Measurements from ENCODE around the gene ME3.
A peak's percentile ranks its signal among the peaks of the same experiment; 100 is the strongest.

Gene ME3

DNA sequence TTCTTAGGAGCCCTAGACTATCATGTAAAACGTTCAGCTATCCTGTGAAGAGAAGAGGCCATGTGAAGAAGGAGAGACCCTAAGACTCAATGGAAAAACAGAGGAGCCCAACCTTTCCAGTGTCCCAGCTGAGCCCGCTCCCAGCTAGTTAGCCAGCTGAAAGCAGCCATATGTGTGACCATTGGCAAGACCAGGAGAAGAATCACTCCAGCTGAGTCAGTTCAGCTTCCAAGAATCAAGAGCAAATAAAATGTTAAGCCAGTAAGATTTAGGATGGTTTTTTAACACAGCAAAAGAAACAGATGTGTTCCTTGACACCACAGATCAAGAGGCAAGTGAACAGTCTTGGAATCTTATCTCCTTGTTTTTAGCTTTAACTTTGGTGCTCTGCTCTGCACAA is 189.7 kb downstream of the ME3 start:
- DNase-seq = no peak

DNA sequence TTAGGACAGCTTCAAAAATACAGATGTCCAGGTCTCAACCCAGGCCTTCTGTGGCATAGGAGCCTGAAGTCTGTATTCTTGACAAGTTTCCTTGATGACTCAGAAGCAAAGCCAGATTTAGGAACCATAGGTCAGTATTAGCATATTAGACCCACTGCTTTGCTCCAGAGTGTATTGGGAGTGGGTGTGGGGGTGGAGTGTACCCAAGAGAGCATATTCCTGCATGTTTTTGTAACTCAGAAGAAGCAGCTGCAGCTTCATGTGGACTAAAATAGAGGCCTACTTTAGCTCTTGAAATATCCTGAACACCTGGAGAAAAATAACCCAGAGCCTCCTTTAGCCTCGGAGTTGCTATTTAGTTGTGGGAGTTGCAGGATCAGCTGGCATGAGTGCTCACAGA is 191.0 kb downstream of the ME3 start:
- no peak for DNase-seq

DNA sequence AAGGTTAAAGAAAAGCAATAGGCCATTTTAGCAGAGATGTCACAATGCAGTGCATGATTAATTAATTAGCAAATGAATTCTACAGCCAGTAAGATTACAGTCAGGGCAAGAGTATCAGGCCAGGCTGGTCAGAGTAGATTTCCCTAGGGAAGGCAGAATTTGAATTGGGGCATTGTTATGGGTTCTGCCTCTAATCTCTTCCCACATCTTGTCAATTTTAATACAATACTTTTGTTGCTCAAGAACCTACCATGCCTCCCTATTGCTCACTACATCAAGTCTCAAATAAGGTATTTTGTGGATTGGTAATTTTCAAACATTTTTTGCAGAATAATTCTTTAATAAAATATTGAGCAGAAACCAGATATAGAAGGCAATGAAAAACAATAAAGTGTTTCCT is 194.1 kb downstream of the ME3 start:
- no peak for DNase-seq

DNA sequence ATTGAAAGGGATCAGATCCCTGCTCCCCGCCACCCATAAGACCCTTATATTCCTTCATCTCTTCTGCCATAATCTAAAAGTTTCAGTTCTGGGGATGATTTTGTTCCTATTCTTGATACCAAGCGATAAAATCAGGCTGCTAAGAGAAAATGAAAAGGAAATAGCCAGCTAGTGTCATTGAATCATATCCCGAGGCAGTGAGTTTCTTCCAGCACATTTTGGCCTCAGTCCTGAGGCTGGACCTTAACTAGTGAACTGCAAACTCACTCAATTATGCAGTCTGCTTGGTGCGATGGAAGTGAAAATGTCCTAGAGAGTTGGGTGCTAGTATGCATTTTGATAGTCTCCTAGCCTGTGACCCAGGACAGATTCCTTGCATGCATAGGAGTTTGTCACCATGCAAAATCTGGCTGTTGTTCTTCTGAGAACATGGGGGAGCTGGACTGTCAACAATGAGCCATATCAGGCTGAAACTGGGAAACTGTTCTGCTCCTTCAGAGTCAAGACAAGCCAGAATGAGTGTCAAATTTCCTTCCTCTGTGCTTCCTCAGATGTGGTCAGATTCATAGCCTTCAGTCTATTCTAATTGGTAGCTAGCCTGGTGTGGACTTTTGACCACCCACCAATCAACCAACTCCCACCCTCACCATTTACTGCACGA is 194.8 kb downstream of the ME3 start:
- DNase-seq = no peak

DNA sequence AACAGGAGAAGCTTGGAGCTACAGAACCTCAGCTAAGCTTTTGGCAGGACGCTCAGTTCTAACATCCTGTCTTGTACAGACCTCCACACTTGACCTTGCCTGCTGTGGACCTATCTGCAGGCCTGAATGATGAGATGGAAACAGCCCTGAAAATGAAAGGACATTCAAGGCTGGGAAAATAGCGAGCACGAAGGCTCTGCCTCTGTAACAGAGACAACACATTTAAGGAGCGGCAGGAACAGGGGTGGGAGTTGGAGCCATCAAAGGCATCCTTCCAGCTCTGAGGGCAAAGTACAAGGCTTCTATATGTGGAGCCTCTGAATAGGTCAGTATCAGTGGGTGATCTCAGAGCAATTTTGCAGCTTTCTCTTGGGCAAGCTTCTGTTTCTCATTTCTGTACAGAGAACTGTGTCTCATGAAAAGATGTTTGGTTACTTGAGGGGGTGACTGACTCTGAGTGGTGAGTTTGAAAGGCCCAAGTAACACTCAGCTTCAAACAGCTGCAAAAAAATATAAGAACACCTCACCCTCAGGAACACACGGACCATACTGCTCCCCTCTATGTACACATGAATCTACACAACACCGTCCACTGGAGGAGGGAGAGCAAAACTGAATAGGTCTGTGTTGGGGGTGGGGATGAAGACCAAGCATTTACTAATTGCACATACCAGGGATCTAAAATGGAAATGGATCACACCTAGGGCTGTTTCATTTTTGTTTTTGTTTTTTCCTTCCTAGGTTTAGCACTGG is 196.1 kb downstream of the ME3 start:
- no peak for DNase-seq

GRCh38 chr11:86475027-86475426 is 197.4 kb downstream of the ME3 start:
- DNase-seq = no peak

- no peak for DNase-seq
Measured at GRCh38 chr11:86473991-86474833, 198.2 kb downstream of the ME3 start.

- DNase-seq = no peak
Measured at GRCh38 chr11:86469491-86470388, 202.7 kb downstream of the ME3 start.

DNA sequence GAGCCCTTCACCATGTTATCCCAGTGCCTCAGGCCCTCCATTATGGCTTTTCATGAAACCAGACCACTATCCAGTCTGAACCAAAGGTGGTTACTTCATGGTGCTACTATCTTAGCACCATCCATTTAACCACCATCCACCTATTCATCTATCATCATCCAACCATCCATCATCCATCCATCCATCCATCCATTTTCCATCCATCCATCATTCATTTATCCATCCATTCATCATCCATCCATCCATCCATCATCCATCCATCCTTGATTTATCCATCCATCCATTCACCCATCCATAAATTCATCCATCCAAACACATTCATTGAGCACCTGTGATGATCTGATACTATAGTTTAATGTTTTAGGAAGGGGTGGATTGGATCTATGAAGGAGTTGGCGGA is 204.2 kb downstream of the ME3 start:
- DNase-seq = no peak

DNA sequence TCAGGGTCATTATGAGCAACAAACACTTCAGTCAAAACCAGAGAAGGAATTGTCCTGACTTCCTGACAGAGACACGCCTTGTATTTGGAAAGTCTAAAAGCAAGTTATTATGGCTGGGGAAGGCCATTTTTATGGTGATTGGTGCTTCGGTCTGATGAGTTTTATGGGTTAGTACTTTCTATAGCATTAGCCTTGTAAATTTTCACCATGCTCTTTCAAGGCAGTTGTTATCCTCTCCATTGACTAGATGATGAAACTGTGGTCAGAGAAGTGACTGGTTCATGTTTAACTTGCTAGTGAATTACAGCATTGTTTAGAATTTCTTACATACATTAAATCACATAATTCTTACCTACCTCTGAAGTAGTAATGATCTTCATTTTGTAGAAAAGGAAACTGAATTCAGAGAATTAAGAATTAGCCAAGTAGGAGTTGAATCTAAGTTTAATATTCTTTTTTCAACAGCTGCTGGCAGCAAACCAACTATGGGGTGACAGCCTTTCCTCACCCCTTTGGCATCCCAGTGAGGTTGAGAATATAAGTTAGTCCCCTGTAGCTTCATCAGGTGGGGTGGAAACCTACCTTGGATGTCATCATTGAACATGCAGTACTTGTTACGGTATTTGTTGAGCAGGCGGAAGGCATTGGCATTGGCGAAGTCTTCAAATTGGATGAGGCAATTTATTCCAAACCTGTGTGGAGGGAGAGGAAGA is 207.8 kb downstream of the ME3 start:
- no peak for DNase-seq

GRCh38 chr11:86463955-86464354 is 208.5 kb downstream of the ME3 start:
- DNase-seq = no peak

DNA sequence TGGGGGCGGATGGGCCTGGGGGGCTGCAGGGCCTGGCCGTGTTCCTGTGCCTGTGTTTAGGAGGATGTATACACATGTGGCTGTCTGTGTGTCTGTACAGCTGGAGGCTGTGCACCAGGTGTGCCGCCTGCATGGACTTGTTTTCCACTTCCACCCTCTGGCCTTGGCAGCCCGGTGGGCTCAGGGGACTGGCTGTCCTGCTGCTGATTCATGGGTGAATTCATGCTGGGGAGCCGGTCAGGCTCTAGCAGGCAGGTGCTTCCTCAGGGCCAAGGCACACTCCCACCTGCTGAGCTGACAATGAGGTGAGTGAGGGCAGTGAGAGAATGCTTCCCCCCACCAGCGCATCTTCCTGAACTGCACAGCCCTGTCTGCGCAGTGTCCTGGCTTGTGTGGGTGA is 209.3 kb downstream of the ME3 start:
- no peak for DNase-seq

- no peak for DNase-seq
Measured at GRCh38 chr11:86461892-86462291, 210.5 kb downstream of the ME3 start.

- no peak for DNase-seq
Measured at GRCh38 chr11:86460461-86461385, 211.7 kb downstream of the ME3 start.

DNA sequence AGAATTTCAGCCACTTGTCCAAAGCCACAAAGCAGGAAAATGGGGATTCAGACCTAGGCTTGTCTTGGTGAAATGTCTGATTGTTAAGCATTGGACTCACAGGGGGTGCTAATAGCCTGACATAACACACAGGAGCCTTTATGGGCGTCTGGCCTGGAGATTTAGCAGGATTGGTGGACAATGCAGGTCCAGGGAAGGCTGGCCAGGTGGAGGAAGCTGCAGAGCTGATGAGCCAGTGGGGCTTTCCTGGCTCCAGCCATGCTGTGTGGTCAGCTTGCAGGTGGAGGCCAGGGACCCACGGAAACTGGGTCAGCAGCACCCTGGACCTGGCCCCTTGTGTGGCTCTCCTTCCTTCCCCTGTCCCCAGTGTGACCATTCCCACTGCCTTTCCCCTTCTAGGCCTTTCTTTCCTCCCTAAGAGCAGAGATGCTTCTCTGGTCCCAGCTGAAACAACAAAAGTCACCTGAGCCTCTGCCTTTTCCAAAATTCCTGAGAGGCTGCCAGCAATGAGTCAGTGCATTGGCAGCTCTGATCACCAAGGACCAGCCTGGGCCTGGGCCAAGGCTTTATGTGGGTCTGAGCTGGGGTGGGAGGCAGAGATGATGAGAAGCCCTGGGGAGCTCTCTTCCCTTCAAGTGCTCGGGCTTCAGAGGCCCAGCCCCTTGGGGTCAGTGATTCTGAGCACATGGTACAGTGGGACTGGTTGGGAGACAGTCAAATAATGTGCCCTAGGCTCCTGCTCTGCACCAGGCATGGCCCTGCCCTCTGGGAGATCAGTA is 212.5 kb downstream of the ME3 start:
- DNase-seq = no peak

DNA sequence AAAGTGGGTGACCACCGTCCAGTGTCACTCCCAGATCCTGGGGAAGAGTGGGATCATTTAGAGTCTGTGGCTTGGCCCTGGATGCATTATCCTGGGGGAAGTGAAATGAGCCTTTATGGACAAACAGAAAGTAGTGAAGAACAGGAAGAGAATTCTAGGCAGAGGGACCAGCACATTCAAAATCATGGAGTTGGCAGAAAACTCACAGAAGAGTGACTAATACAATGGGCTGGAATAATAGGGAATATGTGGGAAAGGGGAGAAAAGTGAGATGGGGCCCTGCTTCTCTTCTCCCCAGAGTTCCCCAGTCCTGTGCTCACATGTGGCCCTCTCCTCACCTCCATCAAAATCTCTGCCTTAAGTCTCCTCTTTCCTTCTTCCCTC is 213.4 kb downstream of the ME3 start:
- no peak for DNase-seq

- DNase-seq = no peak
Measured at GRCh38 chr11:86458294-86459001, 214.0 kb downstream of the ME3 start.

DNA sequence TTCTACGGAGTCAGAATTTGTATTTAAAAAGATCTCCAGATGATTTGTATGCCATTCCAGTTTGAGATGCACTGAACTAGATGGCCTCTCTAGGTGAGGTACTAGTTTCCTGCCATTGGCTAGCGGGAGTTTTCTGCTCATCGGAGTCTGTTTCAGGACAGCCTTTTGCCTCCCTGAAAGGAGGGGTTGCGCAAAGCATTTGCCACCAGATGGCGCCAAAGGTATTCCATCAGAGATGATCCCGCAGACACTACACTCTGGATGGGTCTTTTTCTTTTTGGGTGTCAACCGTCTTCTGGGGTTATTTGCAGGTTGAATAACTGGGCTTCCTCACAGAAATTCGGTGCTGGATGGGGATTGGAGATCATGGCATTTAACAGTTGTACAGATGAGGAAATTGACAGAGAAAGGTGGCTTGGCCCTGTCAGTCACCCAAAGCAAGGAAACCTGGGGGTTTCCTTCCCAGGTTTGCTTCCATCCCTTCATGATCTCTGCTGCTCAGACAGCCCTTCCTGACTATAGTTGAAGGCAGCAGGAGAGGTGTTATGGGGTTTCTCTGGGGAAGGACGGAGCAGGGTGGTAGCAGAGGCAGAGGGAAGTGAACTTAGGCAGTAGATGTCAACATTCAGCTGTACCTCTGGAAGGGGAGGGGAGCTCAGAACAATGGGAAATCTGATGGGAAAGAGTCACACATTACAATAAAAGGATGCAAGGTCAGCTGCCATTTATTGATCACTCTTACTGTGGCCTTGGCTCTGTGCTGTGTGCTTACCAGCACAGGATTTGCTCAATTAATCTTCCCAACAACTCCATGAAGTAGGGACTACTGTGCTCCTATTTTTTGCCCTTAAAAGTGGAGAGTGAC is 216.1 kb downstream of the ME3 start:
- DNase-seq = peak; percentile 73
